ENCODE measurements around the gene FRAS1.
"Not testable (repeated sequence)": the region's sequence is repeated elsewhere in the genome, so short reads cannot be mapped to it uniquely, and the experiment has no call there.

The FRAS1 gene

DNA sequence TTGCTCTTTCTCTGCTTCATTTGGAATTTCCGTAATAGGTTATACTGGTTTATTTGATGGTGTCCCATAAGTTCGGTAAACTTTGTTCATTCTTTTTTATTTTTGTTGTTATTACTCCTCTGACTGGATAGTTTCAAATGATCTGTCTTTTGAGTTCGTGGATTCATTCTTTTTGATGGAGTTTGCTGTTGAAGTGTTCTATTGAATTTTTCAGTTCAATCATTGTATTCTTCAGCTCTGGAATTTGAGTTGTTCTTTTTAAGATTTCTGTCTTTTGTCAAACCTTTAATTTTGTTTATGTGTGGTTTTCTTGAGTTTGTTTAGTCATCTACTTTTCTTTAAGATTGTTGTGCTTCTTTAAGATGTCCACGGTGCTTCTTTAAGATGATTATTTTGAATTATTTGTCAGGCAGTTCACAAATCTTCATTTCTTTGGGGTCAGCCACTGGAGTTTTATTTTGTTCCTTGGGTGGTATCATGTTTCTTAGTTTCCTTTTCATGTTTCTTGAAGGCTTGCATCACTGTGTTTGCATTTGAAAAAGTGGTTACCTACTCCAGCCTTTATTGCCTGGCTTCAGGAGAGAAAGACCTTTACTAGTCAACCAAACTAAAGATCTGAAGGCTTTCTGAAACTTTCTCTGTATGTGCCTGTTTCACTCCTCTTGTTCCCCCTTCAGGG is 339.6 kb downstream of the FRAS1 start:
- no peak for DNase-seq

DNA sequence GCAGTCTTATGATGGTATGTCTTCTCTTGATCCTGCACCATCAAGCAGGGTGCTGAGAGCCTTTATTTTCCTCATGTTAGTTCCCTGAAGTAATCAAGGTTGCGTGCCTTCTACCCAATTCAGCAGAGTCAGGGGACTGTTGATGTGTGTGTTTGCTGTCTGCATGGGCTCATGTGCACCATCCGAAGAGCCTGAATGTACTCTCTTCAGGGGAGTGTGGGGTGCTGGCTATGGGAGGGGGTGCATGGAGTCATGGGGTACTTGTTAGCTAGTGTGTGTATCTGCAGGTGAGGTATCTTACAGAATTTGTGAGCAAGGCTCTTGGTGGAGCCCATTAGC is 340.1 kb downstream of the FRAS1 start:
- no peak for DNase-seq

DNA sequence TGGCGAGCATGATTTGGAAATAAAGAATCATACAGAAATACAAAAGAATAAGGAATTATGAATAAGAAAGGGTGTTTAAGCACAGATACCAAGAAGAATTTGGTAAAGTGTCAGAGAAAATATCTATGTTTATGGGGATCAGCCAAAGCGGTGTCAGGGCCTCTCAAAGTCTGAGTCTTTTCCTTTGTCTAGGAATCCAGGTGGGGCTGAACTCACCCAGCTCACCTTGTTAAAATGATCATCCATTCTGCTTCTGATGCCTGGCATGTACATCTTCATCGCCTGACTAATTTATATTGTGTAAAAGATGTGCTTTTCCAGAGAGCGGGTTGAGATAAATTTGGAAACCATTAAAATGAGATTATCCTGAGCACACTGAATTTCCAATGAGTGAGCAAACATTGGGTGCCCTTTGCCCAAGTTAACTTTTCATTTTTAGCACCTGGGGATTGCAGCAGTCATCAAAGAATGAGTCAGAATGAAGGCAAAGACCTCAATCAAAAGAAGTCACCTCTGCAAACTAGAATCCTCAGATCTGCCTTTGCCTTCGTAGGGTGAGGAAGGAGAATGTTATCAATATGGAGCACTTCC is 352.6 kb downstream of the FRAS1 start:
- DNase-seq = no peak

GRCh38 chr4:78410225-78410624 is 353.1 kb downstream of the FRAS1 start:
- DNase-seq = no peak

DNA sequence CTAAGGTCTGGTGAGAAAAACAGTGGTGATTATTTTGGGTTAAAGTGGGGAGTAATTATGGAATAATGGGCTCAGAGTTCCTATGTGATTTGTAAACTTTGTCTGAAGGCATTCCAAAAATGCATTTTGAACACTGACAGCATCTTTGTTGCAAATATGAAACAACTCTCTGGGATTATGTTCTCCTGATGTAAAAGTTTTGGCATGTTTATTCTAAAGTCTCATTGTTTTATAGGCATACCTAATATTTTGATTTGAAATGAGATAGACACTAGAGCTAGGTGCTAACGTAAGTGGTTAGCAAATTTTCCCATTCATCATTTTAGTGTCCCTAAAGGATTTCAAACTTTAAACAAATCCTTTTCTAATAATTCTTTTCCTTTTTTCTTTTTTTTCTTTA is 353.6 kb downstream of the FRAS1 start:
- no peak for DNase-seq

- no peak for DNase-seq
These were observed 357.0 kb downstream of the FRAS1 start for GRCh38 chr4:78414116-78414515.

DNA sequence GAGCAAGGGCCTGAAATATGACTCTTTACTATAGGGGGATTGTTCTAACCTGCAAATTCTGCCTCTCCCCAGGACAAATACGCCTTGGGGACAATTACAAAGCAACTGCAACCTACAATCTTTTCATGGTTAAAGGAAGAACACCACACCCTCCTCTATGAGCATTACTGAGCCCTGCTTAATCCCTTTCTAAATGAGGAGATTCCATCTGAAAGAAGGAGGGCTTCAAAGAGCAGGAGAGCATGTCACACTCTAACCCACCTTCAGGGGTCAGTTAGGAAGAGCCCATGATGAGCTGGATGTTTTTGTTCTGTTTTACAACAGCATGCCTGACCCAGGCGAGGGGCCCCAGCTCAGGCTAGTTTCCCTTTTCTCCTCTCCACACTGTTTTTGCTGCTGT is 360.5 kb downstream of the FRAS1 start:
- DNase-seq = no peak

GRCh38 chr4:78418406-78418805 is 361.3 kb downstream of the FRAS1 start:
- no peak for DNase-seq

DNA sequence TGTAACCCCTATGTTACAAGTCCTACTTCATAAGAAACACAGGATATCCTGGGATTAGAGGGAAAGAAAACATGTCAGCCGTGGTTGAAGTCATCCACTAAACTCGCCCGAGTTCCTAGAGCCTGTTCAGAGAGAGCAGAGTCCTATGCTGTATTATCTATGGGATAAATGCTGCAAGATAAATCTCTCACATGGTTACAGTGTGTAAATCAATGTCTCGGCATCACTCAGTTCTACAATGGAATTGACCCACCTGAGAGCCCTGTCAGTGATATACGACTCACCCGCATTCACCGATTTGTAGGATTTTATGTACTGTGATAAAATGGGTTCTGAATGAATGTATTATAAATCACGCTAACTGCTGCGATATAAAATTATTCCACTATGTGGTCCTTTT is 366.7 kb downstream of the FRAS1 start:
- DNase-seq = no peak

DNA sequence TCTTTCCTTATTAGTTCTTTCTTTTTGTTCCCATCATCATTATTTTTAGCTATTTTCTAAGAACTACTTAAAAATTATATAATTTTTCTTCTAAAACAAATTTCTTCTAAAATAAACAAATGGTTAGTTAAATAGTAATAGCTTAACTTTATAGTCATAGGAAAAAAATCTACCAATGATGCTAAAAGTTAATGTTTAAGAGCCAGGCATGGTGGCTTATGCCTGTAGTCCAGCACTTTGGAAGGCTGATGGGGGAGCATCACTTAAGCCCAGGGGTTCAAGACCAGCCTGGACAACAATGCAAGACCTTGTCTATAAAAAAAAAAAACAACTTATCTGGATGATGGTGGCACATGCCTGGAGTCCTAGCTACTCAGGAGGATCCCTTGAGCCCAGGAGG is 367.3 kb downstream of the FRAS1 start:
- DNase-seq = no peak

DNA sequence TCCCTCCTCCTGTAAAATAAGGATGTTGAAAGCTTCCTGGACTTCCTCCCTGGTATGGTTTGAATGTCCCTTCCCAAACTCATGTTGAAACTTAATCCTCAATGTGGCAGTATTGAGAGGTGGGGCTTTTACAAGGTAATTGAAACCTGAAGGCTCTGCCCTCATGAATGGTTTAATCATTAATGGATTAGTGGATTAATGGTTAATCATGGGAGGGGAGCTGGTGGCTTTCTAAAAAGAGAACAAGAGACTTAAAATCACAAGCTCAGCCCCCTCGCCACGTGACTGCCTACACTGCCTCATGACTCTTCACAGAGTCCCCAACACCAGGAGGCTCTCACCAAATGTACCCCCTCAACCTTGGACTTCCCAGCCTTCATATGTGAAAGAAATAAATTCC is 369.8 kb downstream of the FRAS1 start:
- no peak for DNase-seq

DNA sequence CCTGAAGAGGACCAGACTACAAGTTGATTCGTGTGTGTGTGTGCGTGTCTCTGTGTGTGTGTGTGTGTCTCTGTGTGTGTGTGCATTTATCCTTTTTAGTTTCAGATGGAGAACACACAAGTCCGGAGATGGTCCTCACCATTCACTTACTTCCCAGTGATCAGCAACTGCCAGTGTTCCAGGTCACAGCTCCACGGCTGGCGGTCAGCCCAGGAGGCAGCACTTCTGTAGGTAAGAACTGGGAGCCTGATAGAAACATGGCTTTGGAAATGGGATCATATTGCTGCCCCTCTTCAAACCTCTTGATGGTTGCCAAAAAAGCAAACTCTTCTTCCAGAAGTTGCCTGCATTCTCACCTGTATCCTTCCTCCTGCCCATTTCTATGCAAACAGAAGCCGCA is 371.9 kb downstream of the FRAS1 start:
- no peak for DNase-seq

DNA sequence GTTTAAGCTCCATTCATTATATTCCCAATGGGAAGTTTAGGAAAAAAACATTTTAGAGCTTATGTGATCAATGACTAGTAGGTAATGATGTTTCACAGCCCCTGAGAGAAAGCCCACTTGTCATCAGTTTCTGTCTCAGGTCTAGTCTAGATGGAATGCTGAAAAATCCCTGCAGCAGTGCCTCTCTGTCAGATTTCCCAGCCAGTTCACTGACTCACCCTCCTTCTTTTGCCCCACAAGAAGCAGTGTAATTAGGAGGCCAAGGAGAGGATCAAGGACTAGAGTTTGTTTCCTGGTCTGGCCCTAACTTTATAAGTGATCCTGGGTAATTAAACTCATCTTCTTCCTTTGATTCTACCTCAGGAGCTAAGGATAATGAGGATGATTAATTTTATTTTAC is 375.8 kb downstream of the FRAS1 start:
- no peak for DNase-seq

DNA sequence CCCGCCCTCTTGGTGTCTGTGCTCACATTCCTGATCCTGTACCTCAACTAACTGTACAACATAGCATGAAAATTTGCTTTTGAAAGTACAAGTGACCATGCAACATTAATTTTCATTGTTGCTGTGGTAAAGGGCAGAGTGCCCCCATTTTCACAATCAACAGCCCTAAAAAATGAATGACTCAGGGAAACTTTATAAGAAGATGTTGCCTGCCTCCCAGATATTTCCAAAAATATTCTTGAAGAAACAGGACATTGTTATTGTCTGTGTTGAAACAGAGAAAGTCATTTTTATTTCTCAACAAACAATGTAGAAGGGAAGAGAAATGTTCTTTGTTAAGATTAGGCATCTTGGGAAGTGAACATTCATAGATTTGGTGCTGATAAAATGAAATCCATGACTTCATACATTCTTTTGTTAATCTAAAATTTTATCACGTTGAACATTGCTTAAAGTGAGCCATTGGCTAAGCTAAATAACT is 380.5 kb downstream of the FRAS1 start:
- no peak for DNase-seq

GRCh38 chr4:78439328-78439727 is 382.2 kb downstream of the FRAS1 start:
- no peak for DNase-seq

- no peak for DNase-seq
These were observed 384.6 kb downstream of the FRAS1 start for GRCh38 chr4:78441756-78442155.

- no peak for DNase-seq
These were observed 389.5 kb downstream of the FRAS1 start for GRCh38 chr4:78446619-78447018.

- no peak for DNase-seq
These were observed 394.3 kb downstream of the FRAS1 start for GRCh38 chr4:78451407-78451806.

GRCh38 chr4:78454016-78454415 is 396.9 kb downstream of the FRAS1 start:
- no peak for DNase-seq

- no peak for DNase-seq
These were observed 400.6 kb downstream of the FRAS1 start for GRCh38 chr4:78457751-78458150.

DNA sequence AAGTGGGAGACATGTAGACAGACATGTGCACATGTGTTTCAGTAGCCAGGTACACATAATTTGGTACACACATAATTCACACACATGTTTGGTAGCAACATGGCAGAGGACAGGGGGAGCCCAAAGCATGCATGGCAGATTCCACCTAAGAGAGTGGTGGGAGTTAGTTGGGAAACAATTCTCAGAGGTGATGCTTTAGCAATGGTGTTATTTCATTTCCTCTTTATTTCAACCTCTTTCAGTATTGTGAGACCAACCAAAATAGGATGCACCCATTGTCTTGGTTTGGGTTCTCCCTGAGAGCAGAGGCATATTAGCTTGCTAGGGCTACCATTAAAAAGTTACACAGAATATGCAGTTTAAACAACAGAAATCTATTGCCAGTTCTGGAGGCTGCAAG is 402.2 kb downstream of the FRAS1 start:
- no peak for DNase-seq

- DNase-seq = no peak
These were observed 403.2 kb downstream of the FRAS1 start for GRCh38 chr4:78460368-78460767.

GRCh38 chr4:78464265-78464664 is 407.1 kb downstream of the FRAS1 start:
- DNase-seq = no peak

GRCh38 chr4:78467223-78467622 is 410.1 kb downstream of the FRAS1 start:
- not testable (repeated sequence) for DNase-seq

DNA sequence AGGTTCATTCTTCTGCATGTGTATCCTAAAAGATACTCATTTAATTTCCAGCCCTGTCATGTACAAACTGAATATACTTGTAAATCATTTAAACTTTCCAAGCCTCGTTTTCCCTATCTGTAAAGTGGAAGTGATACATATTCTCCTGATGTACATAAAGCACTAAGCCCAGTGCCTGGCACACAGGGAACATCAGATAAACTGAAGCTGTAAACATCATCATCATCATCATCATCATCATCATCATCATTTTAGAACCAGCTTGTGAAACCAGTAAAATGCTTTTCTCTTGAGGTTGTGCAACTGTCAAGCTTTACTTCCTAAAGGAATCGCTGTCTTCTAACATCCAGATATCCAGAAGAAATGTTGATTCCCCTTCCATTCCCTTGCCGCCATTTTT is 411.1 kb downstream of the FRAS1 start:
- no peak for DNase-seq

Data from activated CD8-positive, alpha-beta memory T cell treated with anti-CD3 and anti-CD28 coated beads, Interleukin-2, amount 50 U/mL, for 4 hours (primary cell).